MCF 10A (cell line): ENCODE measurements around the gene KRT27. TPM values are rescaled to one million over a fixed set of nuclear protein-coding genes. Genes with fewer than 3 reads are reported as not detected.

Source experiments
- BruUV-seq: library from RNA; stranded (reverse); fragments of 400-500 nt; replicated peaks from 2 replicates; lab custom pipeline; 2021; lab: Mats Ljungman, UMichigan
- CTCF ChIA-PET: fragments of 300-600 bp; sonication (Branson Sonifier 250); formaldehyde crosslinking; extraction: SDS; loops from one replicate; lab custom pipeline; 2021; ENCODE audit warnings: antibody characterized with exemption, inconsistent platforms; lab: Yijun Ruan, JAX
- POLR2A ChIA-PET: fragments of 300-600, 350-650 bp; sonication (Branson Sonifier 250); formaldehyde crosslinking; extraction: SDS; loops from one replicate; lab custom pipeline; 2020; ENCODE audit warnings: antibody characterized with exemption, inconsistent platforms; lab: Yijun Ruan, JAX
- DNase-seq: peaks from one replicate; pipeline ENCODE4 v3.0.0-alpha.2; 2018; ENCODE audit not compliant: unreplicated experiment
- H3K27ac Mint-ChIP-seq: one replicate; pipeline ENCODE4 v1.8.0; 2022; ENCODE audit warnings: mild to moderate bottlenecking, low read depth, mixed read lengths; ENCODE audit not compliant: unreplicated experiment
- H3K27me3 Mint-ChIP-seq: one replicate; pipeline ENCODE4 v1.8.0; 2022; ENCODE audit warnings: mixed read lengths; ENCODE audit not compliant: insufficient read depth, unreplicated experiment
- H3K36me3 Mint-ChIP-seq: one replicate; pipeline ENCODE4 v1.8.0; 2022; ENCODE audit warnings: mild to moderate bottlenecking, moderate library complexity, mixed read lengths; ENCODE audit not compliant: insufficient read depth, unreplicated experiment
- H3K4me1 Mint-ChIP-seq: one replicate; pipeline ENCODE4 v1.8.0; 2022; ENCODE audit warnings: mixed read lengths; ENCODE audit not compliant: insufficient read depth, unreplicated experiment
- H3K4me3 Mint-ChIP-seq: one replicate; pipeline ENCODE4 v1.8.0; 2022; ENCODE audit warnings: mild to moderate bottlenecking, moderate library complexity, mixed read lengths; ENCODE audit not compliant: unreplicated experiment
- H3K9me3 Mint-ChIP-seq: one replicate; pipeline ENCODE4 v1.8.0; 2022; ENCODE audit warnings: mixed read lengths; ENCODE audit not compliant: unreplicated experiment
- CTCF ChIP-seq: fragments of 200-600 bp; IDR thresholded peaks from one replicate; pipeline ENCODE4 v1.8.0; 2022; ENCODE audit warnings: antibody characterized with exemption, mild to moderate bottlenecking; ENCODE audit not compliant: unreplicated experiment
- intact Hi-C: fragments of 100-400 bp; cut with micrococcal nuclease; formaldehyde crosslinking; loops from 2 replicates; pipeline ENCODE4 v1.14.1; 2022
- total RNA-seq: library from RNA; stranded (reverse); gene quantifications from 2 replicates; pipeline ENCODE4 v1.2.3, GENCODE V29; 2022

KRT27 gene
- total RNA-seq, 1 experiment from 2014 or later = not detected

- Mint-ChIP-seq H3K27me3 (peaks cover 15% of the 10 kb centered on the region), H3K36me3 (no peaks in the 10 kb centered on the region), H3K9me3 (peaks cover under 1% of the 10 kb centered on the region), H3K27ac (no peak within 1 kb of the TSS), H3K4me1 (no peaks in the 10 kb centered on the region), H3K4me3 (no peak within 1 kb of the TSS)
- ChIA-PET CTCF (interaction anchor here (0.5 kb wide), 1 partner anchor 185 kb away, joined by 4 read pairs; no protein-coding TSS in a partner anchor), POLR2A (no interaction called here)
- no peak for TF ChIP-seq CTCF
- intact Hi-C loops = loop anchor here (5.0 kb wide), 1 partner anchor 747 kb away; no protein-coding TSS in a partner anchor
- no TSS peak for BruUV-seq
- no peak for DNase-seq
These were observed 17.5 kb upstream of the KRT27 start, which contains the start of gene KRT28 for GRCh38 chr17:40799859-40800258. Gene KRT28, minus strand, starts transcription at chr17:40799959. Its CDS starts 66 bp downstream, at chr17:40799893.

GRCh38 chr17:40796846-40797245 lies 14.5 kb upstream of the KRT27 start:
- DNase-seq = no peak
- Mint-ChIP-seq H3K9me3 (no peaks in the 10 kb centered on the region), H3K27ac (no peak overlapping the region), H3K27me3 (peaks cover 15% of the 10 kb centered on the region), H3K36me3 (no peaks in the 10 kb centered on the region), H3K4me1 (no peaks in the 10 kb centered on the region), H3K4me3 (no peak overlapping the region)
- BruUV-seq = no TSS peak
- TF ChIP-seq CTCF = no peak
- ChIA-PET CTCF (interaction anchor here (0.7 to 6.6 kb wide), 3 partner anchors 12 to 243 kb away, joined by 3 to 68 read pairs (median 4); no protein-coding TSS in a partner anchor), POLR2A (interaction anchor here (0.6 to 0.7 kb wide), 2 partner anchors 111 to 149 kb away, joined by 3 to 4 read pairs; no protein-coding TSS in a partner anchor)
- intact Hi-C loops = no loop called here

- Mint-ChIP-seq H3K27ac (no peak overlapping the region), H3K27me3 (peaks cover 15% of the 10 kb centered on the region), H3K4me3 (no peak overlapping the region), H3K36me3 (no peaks in the 10 kb centered on the region), H3K4me1 (no peaks in the 10 kb centered on the region), H3K9me3 (no peaks in the 10 kb centered on the region)
- intact Hi-C loops = no loop called here
- CTCF ChIA-PET = interaction anchor here (0.5 to 6.6 kb wide), 5 partner anchors 175 to 506 kb away, joined by 3 to 68 read pairs (median 4); no protein-coding TSS in a partner anchor
- no peak for DNase-seq
- BruUV-seq = no TSS peak
- no peak for TF ChIP-seq CTCF
- POLR2A ChIA-PET = interaction anchor here (1.1 kb wide), 1 partner anchor 873 kb away, joined by 3 read pairs; no protein-coding TSS in a partner anchor
These were observed 12.8 kb upstream of the KRT27 start for GRCh38 chr17:40795019-40795667.

- BruUV-seq = no TSS peak
- no peak for TF ChIP-seq CTCF
- no peaks in the 10 kb centered on the region for H3K4me1 Mint-ChIP-seq
- no peak for DNase-seq
- H3K36me3 Mint-ChIP-seq = no peaks in the 10 kb centered on the region
- intact Hi-C loops = no loop called here
- H3K4me3 Mint-ChIP-seq = no peak overlapping the region
- no peak overlapping the region for H3K27ac Mint-ChIP-seq
- no peaks in the 10 kb centered on the region for H3K9me3 Mint-ChIP-seq
- ChIA-PET POLR2A (interaction anchor here (1.5 kb wide), 1 partner anchor 171 kb away, joined by 3 read pairs; no protein-coding TSS in a partner anchor), CTCF (interaction anchor here (0.6 to 6.6 kb wide), 4 partner anchors 175 to 343 kb away, joined by 3 to 68 read pairs (median 4); no protein-coding TSS in a partner anchor)
- H3K27me3 Mint-ChIP-seq = peaks cover 15% of the 10 kb centered on the region
These were observed 12.1 kb upstream of the KRT27 start for GRCh38 chr17:40794466-40794865.
